ENCODE results near the gene COMP. TPM values are rescaled to one million over a fixed set of nuclear protein-coding genes. Genes with fewer than 3 reads are reported as not detected.

The COMP gene
- total and polyA plus RNA-seq, 2 donors (not counting 1 experiment from before 2014, with no cell fraction given), result not detected

DNA sequence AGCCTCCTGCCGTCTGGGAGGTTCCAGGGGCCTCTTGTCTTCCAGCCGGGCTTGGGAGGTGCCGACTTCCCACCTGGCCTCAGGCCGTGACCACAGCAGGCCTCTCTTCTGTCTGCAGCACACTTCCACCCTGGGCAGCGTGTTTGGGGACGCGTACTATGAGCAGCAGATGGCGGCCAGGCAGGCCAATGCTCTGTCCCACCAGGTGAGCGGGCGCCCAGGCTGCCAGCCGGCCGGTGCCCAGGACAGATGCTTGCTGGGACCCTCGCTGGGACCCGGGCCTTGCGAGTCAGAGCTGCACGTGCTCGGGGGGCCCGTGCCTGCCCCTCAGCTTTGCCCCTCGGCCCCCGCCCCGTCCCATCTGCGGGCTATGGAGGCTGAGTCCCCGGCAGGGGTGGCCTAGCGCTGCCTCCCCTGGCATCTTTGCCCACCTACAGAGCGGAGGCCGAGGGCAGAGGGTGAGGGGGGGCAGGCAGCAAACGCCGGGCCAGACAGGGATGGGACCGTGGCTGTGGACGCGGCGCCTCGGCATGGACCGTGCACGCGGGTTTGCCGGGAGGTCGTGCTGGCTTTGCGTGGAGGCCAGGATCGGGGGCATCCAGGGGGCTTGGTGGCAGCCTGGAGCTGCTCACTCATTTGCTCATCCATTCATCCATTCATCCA, 16.2 kb downstream of the COMP start:
- Histone ChIP-seq H2AFZ (ENCODE audit: insufficient read depth, low read depth, low read length, poor library complexity, severe bottlenecking) (no peak overlapping the region), H3K36me3 (replicated peaks in 1 of 2; ENCODE audit: control extremely low read depth in 1 of 2, control insufficient read depth in 1 of 2, extremely low read depth in 1 of 2, insufficient read depth in 2 of 2, low read length in 1 of 2) (peaks cover 0 to 3% of the 10 kb centered on the region in 2 experiments), H4K20me1 (ENCODE audit: control insufficient read depth, insufficient read depth, low read length, poor library complexity, severe bottlenecking) (no peaks in the 10 kb centered on the region), H3K4me1 (ENCODE audit: control insufficient read depth in 2 of 2, insufficient read depth in 2 of 2, low read length in 2 of 2) (no peaks in the 10 kb centered on the region), H3K79me2 (ENCODE audit: control insufficient read depth, insufficient read depth, low read length) (no peaks in the 10 kb centered on the region), H3K27me3 (replicated peaks in 1 of 4; ENCODE audit: control extremely low read depth in 1 of 4, control insufficient read depth in 3 of 4, insufficient read depth in 4 of 4, low read length in 3 of 4) (no peaks in the 10 kb centered on the region), H3K4me3 (ENCODE audit: control extremely low read depth in 1 of 5, extremely low read depth in 1 of 5, insufficient read depth in 1 of 5, low read depth in 2 of 5, low read length in 4 of 5) (no peak overlapping the region), H3K9me3 (ENCODE audit: control extremely low read depth in 1 of 3, control insufficient read depth in 2 of 3, insufficient read depth in 1 of 3, low read length in 2 of 3) (no peaks in the 10 kb centered on the region), H3K9ac (ENCODE audit: low read length) (no peak overlapping the region), H3K4me2 (replicated peaks; ENCODE audit: low read depth, low read length, poor library complexity, severe bottlenecking) (no peak overlapping the region), H3K27ac (ENCODE audit: low read length in 2 of 2) (no peak overlapping the region)
- no peak overlapping the region for H3K27ac Mint-ChIP-seq
- DNase-seq, result no peak
- H3K9me3 Mint-ChIP-seq (ENCODE audit: insufficient read depth), result no peaks in the 10 kb centered on the region
- no peaks in the 10 kb centered on the region for H3K27me3 Mint-ChIP-seq
- intact Hi-C loops (cut with micrococcal nuclease), result no loop called here
- no peak overlapping the region for H3K4me3 Mint-ChIP-seq
- TF ChIP-seq EZH2 (IDR thresholded peaks at IDR 0.05; ENCODE audit: borderline replicate concordance, insufficient read depth, low read depth, low read length, poor library complexity, severe bottlenecking), result no peak
- TF ChIP-seq, protein P1, sequence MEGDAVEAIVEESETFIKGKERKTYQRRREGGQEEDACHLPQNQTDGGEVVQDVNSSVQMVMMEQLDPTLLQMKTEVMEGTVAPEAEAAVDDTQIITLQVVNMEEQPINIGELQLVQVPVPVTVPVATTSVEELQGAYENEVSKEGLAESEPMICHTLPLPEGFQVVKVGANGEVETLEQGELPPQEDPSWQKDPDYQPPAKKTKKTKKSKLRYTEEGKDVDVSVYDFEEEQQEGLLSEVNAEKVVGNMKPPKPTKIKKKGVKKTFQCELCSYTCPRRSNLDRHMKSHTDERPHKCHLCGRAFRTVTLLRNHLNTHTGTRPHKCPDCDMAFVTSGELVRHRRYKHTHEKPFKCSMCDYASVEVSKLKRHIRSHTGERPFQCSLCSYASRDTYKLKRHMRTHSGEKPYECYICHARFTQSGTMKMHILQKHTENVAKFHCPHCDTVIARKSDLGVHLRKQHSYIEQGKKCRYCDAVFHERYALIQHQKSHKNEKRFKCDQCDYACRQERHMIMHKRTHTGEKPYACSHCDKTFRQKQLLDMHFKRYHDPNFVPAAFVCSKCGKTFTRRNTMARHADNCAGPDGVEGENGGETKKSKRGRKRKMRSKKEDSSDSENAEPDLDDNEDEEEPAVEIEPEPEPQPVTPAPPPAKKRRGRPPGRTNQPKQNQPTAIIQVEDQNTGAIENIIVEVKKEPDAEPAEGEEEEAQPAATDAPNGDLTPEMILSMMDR (IDR thresholded peaks at IDR 0.05), result no peak
- ChIA-PET CTCF (no interaction called here), POLR2A (no interaction called here)
- ATAC-seq (ENCODE audit: low read depth), result no peak
- 94% methylated on average over 37 of the region's 40 CpGs for whole genome bisulfite sequencing (ENCODE audit: insufficient coverage)
- H3K4me1 Mint-ChIP-seq, result no peaks in the 10 kb centered on the region

DNA sequence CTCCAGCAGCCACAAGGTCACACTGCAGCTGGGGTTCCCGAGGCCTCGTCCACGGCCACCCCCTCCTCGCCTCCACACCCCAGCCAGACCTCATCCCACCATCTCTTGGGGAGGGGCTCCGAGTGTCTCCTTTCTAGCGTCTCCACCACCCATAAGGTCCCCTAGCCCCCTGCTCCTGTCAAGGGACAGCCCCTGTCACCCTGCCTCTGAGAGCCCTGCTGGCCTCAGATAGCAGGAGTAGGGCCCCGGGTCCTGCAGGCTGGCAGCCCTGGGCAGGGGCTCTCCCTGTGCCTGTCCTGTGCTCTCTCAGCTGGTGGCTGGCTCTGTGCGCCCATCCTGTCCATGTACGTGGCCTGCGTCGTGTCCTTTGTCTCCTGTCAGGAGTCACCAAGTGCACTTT, 17.0 kb downstream of the COMP start:
- H3K9me3 ChIP-seq (ENCODE audit: control extremely low read depth in 1 of 3, control insufficient read depth in 2 of 3, insufficient read depth in 1 of 3, low read length in 2 of 3), result no peaks in the 10 kb centered on the region
- Mint-ChIP-seq H3K4me1 (no peaks in the 10 kb centered on the region), H3K9me3 (ENCODE audit: insufficient read depth) (no peaks in the 10 kb centered on the region), H3K27me3 (no peaks in the 10 kb centered on the region), H3K27ac (no peak overlapping the region), H3K4me3 (no peak overlapping the region)
- no peak overlapping the region for H3K27ac ChIP-seq (ENCODE audit: low read length in 2 of 2)
- H3K36me3 ChIP-seq (replicated peaks in 1 of 2; ENCODE audit: control extremely low read depth in 1 of 2, control insufficient read depth in 1 of 2, extremely low read depth in 1 of 2, insufficient read depth in 2 of 2, low read length in 1 of 2), result peaks cover 0 to 5% of the 10 kb centered on the region in 2 experiments
- no peak overlapping the region for H3K4me2 ChIP-seq (replicated peaks; ENCODE audit: low read depth, low read length, poor library complexity, severe bottlenecking)
- intact Hi-C loops (cut with micrococcal nuclease), result no loop called here
- TF ChIP-seq EZH2 (IDR thresholded peaks at IDR 0.05; ENCODE audit: borderline replicate concordance, insufficient read depth, low read depth, low read length, poor library complexity, severe bottlenecking), result no peak
- TF ChIP-seq, protein P1 (IDR thresholded peaks at IDR 0.05), result no peak
- no peak overlapping the region for H3K9ac ChIP-seq (ENCODE audit: low read length)
- H3K4me1 ChIP-seq (ENCODE audit: control insufficient read depth in 2 of 2, insufficient read depth in 2 of 2, low read length in 2 of 2), result no peaks in the 10 kb centered on the region
- no peak overlapping the region for H2AFZ ChIP-seq (ENCODE audit: insufficient read depth, low read depth, low read length, poor library complexity, severe bottlenecking)
- H3K79me2 ChIP-seq (ENCODE audit: control insufficient read depth, insufficient read depth, low read length), result no peaks in the 10 kb centered on the region
- ChIA-PET POLR2A (no interaction called here), CTCF (no interaction called here)
- WGBS (ENCODE audit: insufficient coverage), result 91% methylated on average over 11 of the region's 11 CpGs
- DNase-seq, result no peak
- ATAC-seq (ENCODE audit: low read depth), result no peak
- H3K4me3 ChIP-seq (ENCODE audit: control extremely low read depth in 1 of 5, extremely low read depth in 1 of 5, insufficient read depth in 1 of 5, low read depth in 2 of 5, low read length in 4 of 5), result no peak overlapping the region
- H4K20me1 ChIP-seq (ENCODE audit: control insufficient read depth, insufficient read depth, low read length, poor library complexity, severe bottlenecking), result no peaks in the 10 kb centered on the region
- no peaks in the 10 kb centered on the region for H3K27me3 ChIP-seq (replicated peaks in 1 of 4; ENCODE audit: control extremely low read depth in 1 of 4, control insufficient read depth in 3 of 4, insufficient read depth in 4 of 4, low read length in 3 of 4)

All from B cell (primary cell).